ENCODE data around the gene FBXL17.

The FBXL17 gene

DNA sequence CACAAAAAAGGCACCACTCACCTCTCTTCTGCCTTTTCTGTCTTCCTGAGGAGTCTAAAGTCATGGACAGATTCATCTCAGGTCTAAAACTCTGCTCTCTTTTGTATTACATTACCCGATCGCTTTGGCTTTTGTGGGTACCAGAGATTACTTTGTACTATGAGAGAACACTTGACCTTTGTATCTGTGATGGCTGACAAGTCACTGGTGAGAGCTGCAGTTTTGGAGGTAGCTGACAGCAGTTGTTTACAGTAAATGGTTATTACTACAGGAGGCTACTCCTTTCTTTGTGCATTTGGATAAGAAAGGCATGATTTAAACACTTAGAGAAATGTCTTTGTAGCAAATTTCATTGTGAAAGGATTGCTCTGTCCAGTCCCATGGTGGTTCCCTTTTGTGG, 307.3 kb downstream of the FBXL17 start:
- TF ChIP-seq, protein P1, sequence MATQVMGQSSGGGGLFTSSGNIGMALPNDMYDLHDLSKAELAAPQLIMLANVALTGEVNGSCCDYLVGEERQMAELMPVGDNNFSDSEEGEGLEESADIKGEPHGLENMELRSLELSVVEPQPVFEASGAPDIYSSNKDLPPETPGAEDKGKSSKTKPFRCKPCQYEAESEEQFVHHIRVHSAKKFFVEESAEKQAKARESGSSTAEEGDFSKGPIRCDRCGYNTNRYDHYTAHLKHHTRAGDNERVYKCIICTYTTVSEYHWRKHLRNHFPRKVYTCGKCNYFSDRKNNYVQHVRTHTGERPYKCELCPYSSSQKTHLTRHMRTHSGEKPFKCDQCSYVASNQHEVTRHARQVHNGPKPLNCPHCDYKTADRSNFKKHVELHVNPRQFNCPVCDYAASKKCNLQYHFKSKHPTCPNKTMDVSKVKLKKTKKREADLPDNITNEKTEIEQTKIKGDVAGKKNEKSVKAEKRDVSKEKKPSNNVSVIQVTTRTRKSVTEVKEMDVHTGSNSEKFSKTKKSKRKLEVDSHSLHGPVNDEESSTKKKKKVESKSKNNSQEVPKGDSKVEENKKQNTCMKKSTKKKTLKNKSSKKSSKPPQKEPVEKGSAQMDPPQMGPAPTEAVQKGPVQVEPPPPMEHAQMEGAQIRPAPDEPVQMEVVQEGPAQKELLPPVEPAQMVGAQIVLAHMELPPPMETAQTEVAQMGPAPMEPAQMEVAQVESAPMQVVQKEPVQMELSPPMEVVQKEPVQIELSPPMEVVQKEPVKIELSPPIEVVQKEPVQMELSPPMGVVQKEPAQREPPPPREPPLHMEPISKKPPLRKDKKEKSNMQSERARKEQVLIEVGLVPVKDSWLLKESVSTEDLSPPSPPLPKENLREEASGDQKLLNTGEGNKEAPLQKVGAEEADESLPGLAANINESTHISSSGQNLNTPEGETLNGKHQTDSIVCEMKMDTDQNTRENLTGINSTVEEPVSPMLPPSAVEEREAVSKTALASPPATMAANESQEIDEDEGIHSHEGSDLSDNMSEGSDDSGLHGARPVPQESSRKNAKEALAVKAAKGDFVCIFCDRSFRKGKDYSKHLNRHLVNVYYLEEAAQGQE (IDR thresholded peaks at IDR 0.05; ENCODE audit: insufficient read depth in 1 of 2, low read depth in 2 of 2, low read length in 2 of 2): no peak
- no peak for TF ChIP-seq TAF1 (IDR thresholded peaks at IDR 0.05; ENCODE audit: borderline replicate concordance, insufficient read depth, low read length)

DNA sequence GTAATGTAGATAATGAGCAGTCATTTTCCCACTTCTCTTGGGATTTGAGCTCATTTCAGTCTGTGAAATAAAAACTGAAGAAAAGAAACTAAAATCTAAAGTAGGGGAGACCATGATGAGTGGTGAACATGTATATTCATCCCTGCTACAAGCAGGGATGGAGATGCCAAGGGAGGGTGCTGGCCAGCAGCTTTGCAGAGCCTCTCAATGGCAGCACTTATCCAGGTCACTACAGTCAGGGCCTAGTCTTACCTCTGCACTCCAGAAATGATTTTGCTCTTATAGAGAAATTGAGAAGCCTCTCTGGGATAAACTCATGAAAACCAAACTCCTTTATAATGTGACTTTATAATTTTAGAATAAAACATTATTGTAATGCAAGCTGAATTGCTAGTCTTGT, 317.6 kb downstream of the FBXL17 start:
- TF ChIP-seq POLR2AphosphoS5 (IDR thresholded peaks at IDR 0.05; ENCODE audit: low read depth, low read length): no peak

DNA sequence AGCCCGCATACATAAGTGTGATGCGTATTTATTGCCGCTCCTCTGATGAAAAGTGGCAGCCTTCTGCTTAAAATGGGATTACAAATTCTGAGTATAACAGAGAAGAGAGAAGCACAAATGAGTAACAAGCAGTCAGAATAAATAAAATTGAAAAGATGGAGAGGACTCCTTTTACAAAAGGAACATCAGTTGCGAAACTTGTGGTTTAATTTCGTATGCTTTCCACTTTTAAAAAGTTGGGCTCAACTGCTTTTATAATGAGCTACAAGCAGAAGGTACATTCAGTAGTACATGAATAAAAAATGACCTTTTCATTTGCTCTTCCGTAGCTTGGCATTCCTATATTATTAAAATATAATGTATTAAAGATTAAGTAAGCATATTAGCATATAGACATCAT, 320.0 kb downstream of the FBXL17 start:
- TF ChIP-seq TAF1 (IDR thresholded peaks at IDR 0.05; ENCODE audit: borderline replicate concordance, insufficient read depth, low read length): no peak
- TF ChIP-seq FOXP2 (optimal IDR thresholded peaks at IDR 0.05; ENCODE audit: borderline replicate concordance, extremely low read depth, extremely low read length, insufficient read depth): no peak
- no peak for TF ChIP-seq SIN3A (IDR thresholded peaks at IDR 0.05; ENCODE audit: borderline replicate concordance, insufficient read depth, low read length)
- TF ChIP-seq POLR2AphosphoS5 (IDR thresholded peaks at IDR 0.05; ENCODE audit: low read depth, low read length): no peak
- TF ChIP-seq, protein P1 (IDR thresholded peaks at IDR 0.05; ENCODE audit: insufficient read depth in 1 of 2, low read depth in 2 of 2, low read length in 2 of 2): no peak

DNA sequence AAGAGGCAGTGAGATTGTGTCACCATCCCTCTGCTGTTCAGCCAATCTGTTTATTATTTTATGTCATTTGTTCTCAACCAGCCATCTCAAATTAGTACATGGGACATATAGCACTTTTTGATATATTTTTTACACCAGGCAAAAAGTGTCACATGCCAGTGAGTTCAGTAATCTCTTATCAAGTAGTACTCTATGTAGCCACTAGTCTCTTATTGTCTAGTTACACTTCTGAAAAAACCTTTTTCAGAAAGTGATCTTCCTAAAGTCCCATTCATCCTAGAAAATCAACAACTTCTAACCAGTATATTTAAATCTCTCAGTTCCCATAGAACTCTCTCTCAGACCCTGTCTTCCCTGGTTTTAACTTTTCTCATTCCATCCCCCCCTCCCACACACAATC, 321.6 kb downstream of the FBXL17 start:
- TF ChIP-seq SIN3A (IDR thresholded peaks at IDR 0.05; ENCODE audit: borderline replicate concordance, insufficient read depth, low read length) (no peak), TAF1 (IDR thresholded peaks at IDR 0.05; ENCODE audit: borderline replicate concordance, insufficient read depth, low read length) (no peak), FOXP2 (optimal IDR thresholded peaks at IDR 0.05; ENCODE audit: borderline replicate concordance, extremely low read depth, extremely low read length, insufficient read depth) (no peak), POLR2AphosphoS5 (IDR thresholded peaks at IDR 0.05; ENCODE audit: low read depth, low read length) (no peak)
- TF ChIP-seq, protein P1 (IDR thresholded peaks at IDR 0.05; ENCODE audit: insufficient read depth in 1 of 2, low read depth in 2 of 2, low read length in 2 of 2): no peak

DNA sequence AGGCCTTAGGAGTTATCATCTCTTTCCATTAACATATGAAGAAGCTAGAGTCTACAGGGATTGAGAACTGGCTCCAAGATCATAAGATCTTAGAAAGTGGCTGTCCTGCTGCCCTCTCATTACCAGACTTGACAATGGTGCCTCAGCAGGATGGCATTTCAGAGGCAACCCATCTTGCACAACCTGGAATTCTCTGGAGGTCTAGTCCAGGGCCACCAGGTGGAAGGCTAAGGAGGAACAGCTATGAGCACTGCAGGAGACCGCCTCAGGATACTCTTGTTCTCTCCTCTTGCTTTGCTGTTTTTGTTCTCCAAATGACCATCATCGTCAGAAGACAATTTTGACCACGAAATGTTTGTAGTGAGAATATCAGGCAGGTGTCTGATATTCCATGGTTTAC, 322.6 kb downstream of the FBXL17 start:
- TF ChIP-seq SIN3A (IDR thresholded peaks at IDR 0.05; ENCODE audit: borderline replicate concordance, insufficient read depth, low read length): no peak
- TF ChIP-seq TAF1 (IDR thresholded peaks at IDR 0.05; ENCODE audit: borderline replicate concordance, insufficient read depth, low read length): no peak
- TF ChIP-seq FOXP2 (optimal IDR thresholded peaks at IDR 0.05; ENCODE audit: borderline replicate concordance, extremely low read depth, extremely low read length, insufficient read depth): no peak
- TF ChIP-seq POLR2AphosphoS5 (IDR thresholded peaks at IDR 0.05; ENCODE audit: low read depth, low read length): no peak
- TF ChIP-seq, protein P1 (IDR thresholded peaks at IDR 0.05; ENCODE audit: insufficient read depth in 1 of 2, low read depth in 2 of 2, low read length in 2 of 2): no peak
